ENCODE measurements around the gene TSPAN33.

The TSPAN33 gene

GRCh38 chr7:129187681-129188371 is 43.3 kb downstream of the TSPAN33 start (continued):
- TF ChIP-seq ZNF341 (tag by site-specific recombination; IDR thresholded peaks at IDR 0.05; ENCODE audit: low read depth) = no peak

GRCh38 chr7:129188372-129188891 is 43.9 kb downstream of the TSPAN33 start, which contains the start of gene SMO:
Gene SMO, plus strand, starts transcription at chr7:129188633. Its CDS starts 519 bp downstream, at chr7:129189152.
- H3K4me1 ChIP-seq (ENCODE audit: control insufficient read depth, insufficient read depth, low read length) = no peaks in the 10 kb centered on the region; the same call in 1 of the 2 replicates
- H3K9me3 ChIP-seq (ENCODE audit: control insufficient read depth, insufficient read depth, low read depth, low read length) = no peaks in the 10 kb centered on the region
- peak within 1 kb of the TSS; percentile 87 for H3K4me3 ChIP-seq (ENCODE audit: low read depth, low read length)
- CTCF ChIA-PET = no interaction called here
- peak within 1 kb of the TSS; percentile 85 for H3K27ac ChIP-seq (ENCODE audit: extremely low read depth, low read depth, low read length)
- POLR2A ChIA-PET = interaction anchor here (0.6 to 1.1 kb wide), 4 partner anchors 32 to 147 kb away, joined by 3 to 7 read pairs (median 4); partner anchors contain the start of gene AHCYL2
- H3K36me3 ChIP-seq (ENCODE audit: control insufficient read depth in 2 of 2, insufficient read depth in 1 of 2, low read length in 2 of 2) = peaks cover 0 to 20% of the 10 kb centered on the region in 2 experiments; a peak in 1 of 3 replicates
- TF ChIP-seq PBX3 (CRISPR knock-in tag; IDR thresholded peaks at IDR 0.05) (no peak), ZNF398 (tag by site-specific recombination; IDR thresholded peaks at IDR 0.05) (peak; percentile 92), PRDM2 (tag by site-specific recombination; IDR thresholded peaks at IDR 0.05; ENCODE audit: borderline replicate concordance) (no peak), ZNF544 (tag by site-specific recombination; IDR thresholded peaks at IDR 0.05) (no peak), ZNF521 (tag by site-specific recombination; IDR thresholded peaks at IDR 0.05) (no peak), SETDB1 (IDR thresholded peaks at IDR 0.05; ENCODE audit: insufficient read length, low read length) (no peak), INSM2 (tag by site-specific recombination; IDR thresholded peaks at IDR 0.05) (0 out of 2 replicates have a peak, but pooled peaks have one; percentile 32), FEZF1 (tag by site-specific recombination; IDR thresholded peaks at IDR 0.05) (no peak), ZNF626 (tag by site-specific recombination; IDR thresholded peaks at IDR 0.05) (no peak), ZBTB20 (tag by site-specific recombination; IDR thresholded peaks at IDR 0.05) (peak; percentile 98), ZNF449 (tag by site-specific recombination; IDR thresholded peaks at IDR 0.05) (no peak), ZNF518A (tag by site-specific recombination; conservative IDR thresholded peaks at IDR 0.05; ENCODE audit: low read depth) (no peak), ZNF707 (tag by site-specific recombination; IDR thresholded peaks at IDR 0.05) (no peak), ZNF629 (tag by site-specific recombination; IDR thresholded peaks at IDR 0.05) (no peak), KLF7 (tag by site-specific recombination; IDR thresholded peaks at IDR 0.05; ENCODE audit: borderline replicate concordance) (0 out of 2 replicates have a peak, but pooled peaks have one; percentile 48)

Measured in HEK293 (cell line).